H1 (cell line): ENCODE data around the gene MB.

Source experiments
- CHD1 ChIP-seq: IDR thresholded peaks from 2 replicates; pipeline ENCODE4 v1.6.1; 2012; ENCODE audit warnings: low read depth, low read length, improper control_type of control experiment
- CTCF ChIP-seq, 3 experiments: IDR thresholded peaks; 1 replicate in 2 of 3; 2 replicates in 1 of 3; pipeline versions ENCODE4 v1.5.1 to v1.6.1; 2011; ENCODE audit warnings: low read length in 3 of 3, mild to moderate bottlenecking in 3 of 3, inconsistent platforms in 2 of 3, low read depth in 1 of 3, moderate library complexity in 1 of 3; ENCODE audit not compliant: insufficient read depth in 1 of 3; ENCODE audit errors: control extremely low read depth in 1 of 3
- EZH2 ChIP-seq: fragments of 200-600 bp; sonication (generic); IDR thresholded peaks from 2 replicates; pipeline ENCODE4 v1.7.1; 2012; ENCODE audit warnings: low read depth, mild to moderate bottlenecking, moderate library complexity, low read length, inconsistent platforms; ENCODE audit not compliant: severe bottlenecking
- POLR2AphosphoS5 ChIP-seq: IDR thresholded peaks from 2 replicates; pipeline ENCODE4 v1.6.1; 2011; ENCODE audit warnings: low read depth, low read length
- YY1 ChIP-seq: IDR thresholded peaks from 2 replicates; pipeline ENCODE4 v1.6.1; 2011; ENCODE audit warnings: low read depth, mild to moderate bottlenecking, low read length

DNA sequence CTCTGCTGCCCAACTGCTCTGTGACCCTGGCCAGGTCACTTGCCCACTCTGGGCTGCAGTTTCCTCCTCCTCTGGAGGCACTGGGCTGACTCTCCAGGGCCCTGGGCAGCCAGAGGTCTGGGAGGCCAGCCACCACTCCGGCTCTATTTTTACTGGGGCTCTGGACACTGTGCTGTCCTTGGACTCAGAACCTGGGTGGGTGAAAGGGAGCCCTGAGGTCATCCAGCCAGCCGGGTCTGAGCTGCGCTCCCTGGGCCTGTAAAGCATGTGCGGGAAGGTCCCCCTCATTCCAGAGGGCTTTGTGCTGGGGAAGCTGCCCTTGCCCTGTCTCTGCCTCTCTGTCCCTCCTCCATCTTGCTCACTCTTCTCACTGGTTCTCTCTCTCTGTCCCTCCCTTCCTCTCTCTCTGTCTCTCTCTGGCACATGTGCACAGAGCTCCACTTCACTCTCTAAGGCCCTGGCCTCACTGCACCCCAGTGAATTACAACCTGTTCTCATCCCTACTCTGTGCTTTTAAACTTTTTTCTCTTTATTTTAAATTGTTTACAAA lies 24.6 kb downstream of the MB start:
- TF ChIP-seq POLR2AphosphoS5 (no peak), YY1 (no peak), EZH2 (no peak), CTCF (IDR thresholded peaks at IDR 0.05; ENCODE audit: control extremely low read depth in 1 of 3, insufficient read depth in 1 of 3, low read depth in 1 of 3, low read length in 3 of 3) (no peak), CHD1 (no peak)
